Dedifferentiated amniotic fluid mesenchymal stem cell (primary cell): ENCODE data around the gene MT1M.
"Not testable (repeated sequence)": the region's sequence is repeated elsewhere in the genome, so short reads cannot be mapped to it uniquely, and the experiment has no call there.

Source experiments
- DNase-seq: peaks from one replicate; pipeline ENCODE4 v3.0.0-alpha.2; 2016; ENCODE audit errors: extremely low spot score

Gene MT1M

DNA sequence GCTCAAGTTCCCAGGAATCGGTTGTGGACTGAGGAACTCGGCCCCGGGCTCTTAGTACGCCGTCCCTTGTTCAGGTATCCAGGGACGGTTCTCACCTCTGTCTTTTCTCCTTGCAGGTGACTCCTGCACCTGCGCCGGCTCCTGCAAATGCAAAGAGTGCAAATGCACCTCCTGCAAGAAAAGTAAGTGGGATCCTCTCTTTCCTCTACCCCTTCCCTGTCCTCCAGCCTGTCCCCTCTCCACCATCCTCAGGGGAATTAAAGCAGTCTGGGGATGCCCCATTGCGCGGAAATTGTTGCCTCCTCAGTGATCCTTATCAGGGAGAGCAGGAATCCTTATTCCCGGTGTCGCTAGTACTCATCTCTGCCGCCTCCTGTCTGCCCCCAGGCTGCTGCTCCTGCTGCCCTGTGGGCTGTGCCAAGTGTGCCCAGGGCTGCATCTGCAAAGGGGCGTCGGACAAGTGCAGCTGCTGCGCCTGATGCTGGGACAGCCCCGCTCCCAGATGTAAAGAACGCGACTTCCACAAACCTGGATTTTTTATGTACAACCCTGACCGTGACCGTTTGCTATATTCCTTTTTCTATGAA is 23.5 kb upstream of the MT1M start:
- no peak for DNase-seq

DNA sequence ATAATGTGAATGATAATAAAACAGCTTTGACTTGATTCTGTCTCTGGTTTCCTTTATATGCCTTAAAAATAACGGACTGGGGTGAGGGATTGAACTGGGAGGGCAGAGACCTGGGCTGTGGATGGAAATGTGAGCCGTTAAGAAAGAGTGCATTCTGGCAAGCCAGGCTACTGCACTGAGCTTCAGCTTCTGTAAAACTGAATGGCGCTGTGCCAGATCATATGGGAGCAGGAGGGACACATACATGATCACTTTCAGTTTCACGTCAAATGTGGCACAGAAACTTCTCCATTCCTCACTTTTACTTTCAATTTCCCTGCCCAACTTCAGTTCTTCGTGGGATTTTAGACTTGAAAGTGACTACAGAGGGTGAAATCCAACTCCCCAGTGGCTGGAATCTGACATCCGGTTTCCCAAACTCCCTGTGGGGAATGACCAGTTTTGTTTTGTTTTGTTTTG is 23.0 kb upstream of the MT1M start:
- DNase-seq = peak; percentile 89

DNA sequence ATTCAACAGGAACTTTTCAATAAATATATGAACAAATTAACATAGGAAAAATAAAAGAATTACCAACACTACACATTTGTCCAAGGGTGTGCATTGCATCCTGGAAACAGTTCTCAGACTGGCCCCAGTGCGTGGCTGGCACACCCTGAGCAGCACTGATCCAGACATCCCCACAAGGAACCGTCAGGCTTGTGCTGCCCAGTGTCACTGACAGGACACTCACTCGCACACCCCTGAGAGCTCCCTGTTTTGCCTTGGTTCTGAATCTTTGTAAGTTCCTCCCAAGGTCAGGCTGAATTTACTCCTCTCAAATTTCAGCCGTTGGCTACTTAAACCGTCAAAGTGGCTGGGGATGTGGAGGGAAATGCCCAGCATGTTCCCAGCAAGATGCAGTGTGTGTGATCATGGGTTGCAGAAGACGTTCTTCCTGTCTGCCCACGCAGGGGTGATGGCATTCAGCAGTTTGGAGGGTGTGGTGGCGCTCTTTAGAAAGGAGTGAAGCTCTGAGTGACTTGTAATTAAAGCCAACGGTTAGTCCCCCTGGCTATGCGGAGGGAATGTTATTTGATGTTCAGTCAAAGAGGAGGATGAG is 22.3 kb upstream of the MT1M start:
- DNase-seq = peak; percentile 74

DNA sequence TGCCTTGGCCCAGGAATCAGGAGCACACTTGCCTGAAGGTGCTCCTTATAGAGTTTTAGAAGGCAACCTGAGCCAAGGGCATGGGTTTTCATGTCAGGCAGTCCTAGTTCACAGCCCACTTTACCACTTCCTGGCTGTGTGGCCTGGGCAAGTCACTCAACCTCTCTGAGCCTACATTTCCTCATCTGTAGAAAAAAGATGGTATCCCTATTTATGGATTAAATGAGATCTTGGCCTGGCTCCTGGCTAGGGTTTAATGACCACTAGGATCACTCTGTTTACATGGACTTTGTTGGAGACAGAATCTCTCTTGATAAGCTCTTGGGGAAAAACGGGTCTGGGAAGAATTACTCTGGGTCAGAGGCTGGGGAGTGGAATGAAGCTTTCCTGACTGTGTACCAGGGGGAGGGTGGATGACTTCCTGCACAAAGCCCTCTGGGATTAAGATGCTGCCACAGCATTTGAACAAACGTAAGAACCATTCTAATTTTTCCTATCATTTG is 21.8 kb upstream of the MT1M start:
- no peak for DNase-seq

DNA sequence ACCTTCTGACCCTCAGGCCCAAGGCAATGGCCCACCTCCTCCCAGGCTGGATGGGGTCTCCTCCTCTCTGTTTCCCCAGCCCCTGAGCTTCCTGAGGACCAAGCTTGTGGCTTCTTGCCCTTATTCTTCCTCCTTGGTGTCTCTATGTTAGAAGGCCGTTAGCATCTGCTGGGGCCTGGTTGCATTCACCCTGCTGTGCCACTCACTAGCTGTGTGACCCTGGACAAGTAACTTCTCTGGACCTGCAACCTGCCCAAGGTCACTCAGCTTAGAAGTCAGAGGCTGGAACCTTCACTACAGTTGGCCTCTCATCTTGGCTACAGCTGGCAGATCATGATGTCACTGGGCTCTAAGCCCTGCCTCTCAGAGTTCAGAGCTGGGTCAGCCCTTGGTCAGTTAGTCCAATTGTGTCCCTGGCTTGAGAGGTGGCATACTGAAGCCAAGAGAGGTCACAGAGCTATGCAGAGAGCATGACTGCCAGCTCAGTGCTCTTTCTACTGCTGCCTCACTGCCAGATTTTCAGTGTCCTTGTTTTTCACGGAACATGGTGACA is 21.1 kb upstream of the MT1M start:
- DNase-seq = no peak

DNA sequence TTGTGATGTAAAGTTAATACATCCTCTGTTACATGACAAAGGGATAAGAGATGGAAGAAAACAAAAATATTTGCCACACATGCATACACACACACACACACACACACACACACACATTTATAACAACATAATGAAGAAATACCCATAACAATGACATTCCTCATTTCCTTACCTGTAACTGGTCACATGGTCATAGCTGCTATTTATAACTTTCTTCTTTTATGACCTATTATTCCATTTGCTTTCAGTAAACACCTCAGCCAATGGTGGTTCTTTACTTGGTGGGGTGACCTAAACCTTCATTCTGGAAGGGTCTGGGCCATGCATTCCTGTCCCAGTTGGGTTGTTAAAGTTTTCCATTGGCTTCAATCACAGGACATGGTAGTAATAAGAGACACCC is 18.8 kb upstream of the MT1M start:
- no peak for DNase-seq

DNA sequence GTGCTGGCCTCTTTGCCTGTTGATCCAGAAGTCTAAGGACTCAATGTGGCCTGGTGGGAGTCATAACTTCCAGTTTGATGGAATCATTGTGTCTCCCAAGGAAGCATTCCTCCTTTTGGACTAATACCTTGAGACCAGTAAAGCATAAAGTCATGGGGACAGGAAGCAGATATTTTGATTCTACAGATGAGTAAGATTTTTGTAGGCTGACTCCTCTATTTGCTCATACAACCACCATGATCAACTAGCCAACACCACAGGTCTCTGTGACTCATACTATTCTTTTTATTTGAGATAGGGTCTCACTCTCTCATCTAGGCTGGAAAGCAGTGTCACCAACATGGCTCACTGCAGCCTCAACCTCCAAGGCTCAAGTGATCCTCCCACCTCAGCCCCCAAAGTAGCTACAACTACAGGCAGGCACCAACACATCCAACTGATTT is 17.9 kb upstream of the MT1M start:
- DNase-seq = no peak

GRCh38 chr16:56615353-56615752 is 17.1 kb upstream of the MT1M start:
- no peak for DNase-seq

- DNase-seq = no peak
These were observed 15.7 kb upstream of the MT1M start for GRCh38 chr16:56616608-56617211.

GRCh38 chr16:56617212-56618085 is 15.0 kb upstream of the MT1M start:
- DNase-seq = no peak

DNA sequence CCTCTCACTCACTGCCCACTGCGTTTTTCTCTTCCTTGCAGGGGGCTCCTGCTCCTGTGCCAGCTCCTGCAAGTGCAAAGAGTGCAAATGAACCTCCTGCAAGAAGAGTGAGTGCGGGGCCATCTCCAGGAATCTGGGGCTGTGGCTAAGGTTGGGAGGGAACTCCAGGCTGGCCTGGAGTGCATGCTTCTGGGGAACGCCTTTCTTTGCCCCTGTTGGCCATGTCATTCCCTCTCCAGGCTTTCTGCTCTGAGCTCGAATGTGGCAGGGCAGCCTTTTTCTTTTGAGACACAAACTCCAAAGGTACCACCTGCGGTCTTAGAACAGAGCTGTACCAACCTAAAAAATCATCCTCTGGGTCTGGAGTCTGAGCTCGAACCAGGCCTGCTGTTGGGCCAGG is 14.3 kb upstream of the MT1M start:
- DNase-seq = no peak

DNA sequence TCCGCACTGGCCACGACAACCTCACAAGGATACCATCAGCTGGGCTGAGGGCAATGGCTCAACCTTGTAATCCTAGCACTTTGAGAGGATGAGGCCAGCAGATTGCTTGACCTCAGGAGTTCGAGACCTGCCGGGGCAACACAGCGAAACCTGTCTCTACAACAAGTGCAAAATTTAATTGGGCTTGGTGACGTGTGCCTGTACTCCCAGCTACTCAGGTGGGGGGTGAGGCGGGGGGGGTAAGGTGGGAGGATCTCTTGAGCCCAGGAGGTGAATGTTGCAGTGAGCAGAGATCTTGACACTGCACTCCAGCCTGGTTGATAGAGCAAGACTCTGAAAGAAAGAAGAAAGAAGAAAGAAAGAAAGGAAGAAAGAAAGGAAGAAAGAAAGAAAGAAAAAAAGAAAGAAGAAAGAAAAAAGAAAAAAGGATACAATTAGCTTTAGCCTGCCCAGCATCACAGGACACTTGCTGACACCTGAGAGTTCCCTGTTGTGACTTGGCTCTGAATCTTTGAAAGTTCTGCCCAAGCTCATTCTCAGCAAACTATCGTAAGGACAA is 12.0 kb upstream of the MT1M start:
- DNase-seq = no peak

- not testable (repeated sequence) for DNase-seq
These were observed 10.6 kb upstream of the MT1M start for GRCh38 chr16:56621665-56622445.

- not testable (repeated sequence) for DNase-seq
These were observed 9.3 kb upstream of the MT1M start for GRCh38 chr16:56623184-56623583.

GRCh38 chr16:56623637-56624036 is 8.8 kb upstream of the MT1M start:
- DNase-seq = no peak

DNA sequence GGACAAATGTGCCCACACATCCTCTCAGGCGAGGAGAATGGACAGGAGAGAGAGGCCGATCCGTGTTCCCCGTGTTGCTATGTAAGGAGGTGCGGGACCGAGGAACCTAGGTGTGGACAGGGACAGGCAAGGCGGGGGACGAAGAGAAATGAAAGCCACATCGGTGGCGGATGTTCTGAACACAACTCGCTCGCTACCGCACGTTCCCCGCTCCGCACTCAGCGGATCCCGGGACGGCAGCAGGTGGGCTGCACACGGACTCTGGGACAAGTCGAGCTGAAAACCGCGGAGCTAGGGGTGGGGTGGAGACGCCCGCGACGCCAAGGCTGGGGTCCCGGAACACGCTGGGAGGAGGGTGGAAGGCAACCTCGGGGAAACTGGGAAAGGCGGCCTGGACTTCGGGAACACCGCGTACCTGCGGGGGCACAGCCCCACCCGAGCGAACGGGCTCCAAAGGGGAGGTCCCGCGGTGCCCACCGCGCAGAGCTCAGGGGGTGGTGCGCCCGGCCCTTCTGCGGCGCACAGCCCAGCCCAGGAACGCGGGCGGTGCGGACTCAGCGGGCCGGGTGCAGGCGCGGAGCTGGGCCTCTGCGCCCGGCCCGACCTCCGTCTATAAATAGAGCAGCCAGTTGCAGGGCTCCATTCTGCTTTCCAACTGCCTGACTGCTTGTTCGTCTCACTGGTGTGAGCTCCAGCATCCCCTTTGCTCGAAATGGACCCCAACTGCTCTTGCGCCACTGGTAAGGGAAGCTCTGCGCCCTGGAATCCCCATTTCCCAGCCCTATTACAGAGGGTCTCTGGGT is 7.1 kb upstream of the MT1M start, which contains the start of gene MT1E:
MT1E (plus strand) TSS at position 642 of the 803 bp plus-strand sequence; CDS start at position 713, 71 bp downstream.
- DNase-seq = no peak

DNA sequence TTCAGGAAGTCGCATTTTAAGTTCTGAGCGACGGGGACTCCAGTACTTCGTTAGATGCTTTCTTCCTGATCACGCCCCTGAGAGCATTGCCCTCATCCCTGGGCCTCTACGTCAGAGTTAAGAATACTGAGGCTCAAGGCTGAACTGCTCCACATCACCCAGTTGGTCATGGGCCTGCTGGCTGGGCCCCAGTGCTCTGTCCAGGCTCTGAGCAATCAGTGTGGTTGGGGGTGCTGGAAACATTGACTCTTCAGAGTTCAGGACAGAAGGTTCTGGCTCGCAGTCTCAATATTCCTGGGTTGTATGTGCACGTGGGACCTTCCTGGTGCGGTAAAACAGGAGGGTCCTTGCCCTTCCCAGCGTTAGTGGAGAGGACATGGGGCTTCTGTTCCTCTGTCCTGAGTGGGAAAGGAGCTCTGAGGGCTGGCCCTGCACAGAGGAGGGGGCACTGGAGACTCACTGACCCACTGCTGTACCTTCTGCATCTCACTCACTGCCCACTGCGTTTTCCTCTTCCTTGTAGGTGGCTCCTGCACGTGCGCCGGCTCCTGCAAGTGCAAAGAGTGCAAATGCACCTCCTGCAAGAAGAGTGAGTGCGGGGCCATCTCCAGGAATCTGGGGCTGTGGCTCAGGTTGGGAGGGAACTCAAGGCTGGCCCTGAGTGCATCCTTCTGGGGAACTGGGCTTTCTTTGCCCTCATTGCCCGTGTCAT is 6.4 kb upstream of the MT1M start:
- DNase-seq = no peak

DNA sequence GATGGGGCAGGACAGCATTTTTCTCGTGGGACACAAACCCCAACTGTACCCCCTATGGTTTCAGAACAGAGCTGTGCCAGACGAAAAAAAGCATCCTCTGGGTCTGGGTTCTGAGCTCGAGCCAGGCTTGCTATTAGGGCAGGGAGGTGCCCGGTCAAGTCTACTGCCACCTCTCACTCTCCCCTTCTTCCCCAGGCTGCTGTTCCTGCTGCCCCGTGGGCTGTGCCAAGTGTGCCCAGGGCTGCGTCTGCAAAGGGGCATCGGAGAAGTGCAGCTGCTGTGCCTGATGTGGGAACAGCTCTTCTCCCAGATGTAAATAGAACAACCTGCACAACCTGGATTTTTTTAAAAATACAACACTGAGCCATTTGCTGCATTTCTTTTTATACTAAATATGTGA is 5.8 kb upstream of the MT1M start:
- no peak for DNase-seq
